ENCODE results near the gene NFIA.

NFIA gene

DNA sequence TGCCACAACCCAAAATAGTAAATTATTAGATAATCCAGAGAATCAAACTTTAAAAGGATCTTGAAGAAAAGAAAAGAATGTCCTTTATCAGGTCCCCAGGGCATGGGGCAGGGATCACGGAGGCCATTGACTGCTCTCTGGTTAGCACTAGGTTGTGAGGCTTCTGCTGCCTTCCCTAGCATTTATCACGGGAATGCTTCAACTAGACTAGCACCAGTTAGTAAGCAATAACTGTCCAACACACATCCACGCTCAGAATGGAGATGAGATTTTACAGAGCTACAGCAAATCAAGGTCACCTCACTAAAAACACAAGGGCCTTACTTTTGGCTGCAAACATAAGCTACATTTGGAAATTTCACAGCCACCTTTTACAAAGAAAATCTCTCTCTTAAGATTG lies 304.0 kb downstream of the NFIA start:
- Histone ChIP-seq H3K36me3 (ENCODE audit: control insufficient read depth, low read depth, low read length) (no peaks in the 10 kb centered on the region), H3K4me3 (ENCODE audit: low read length) (no peak overlapping the region), H3K27me3 (ENCODE audit: control insufficient read depth, insufficient read depth, low read length) (peaks cover 10% of the 10 kb centered on the region), H3K27ac (ENCODE audit: low read length) (no peak overlapping the region), H3K9me3 (ENCODE audit: control insufficient read depth, low read depth, low read length) (no peaks in the 10 kb centered on the region), H3K4me1 (ENCODE audit: control insufficient read depth, low read depth, low read length) (no peaks in the 10 kb centered on the region), H3K9ac (ENCODE audit: low read length) (no peak overlapping the region)

DNA sequence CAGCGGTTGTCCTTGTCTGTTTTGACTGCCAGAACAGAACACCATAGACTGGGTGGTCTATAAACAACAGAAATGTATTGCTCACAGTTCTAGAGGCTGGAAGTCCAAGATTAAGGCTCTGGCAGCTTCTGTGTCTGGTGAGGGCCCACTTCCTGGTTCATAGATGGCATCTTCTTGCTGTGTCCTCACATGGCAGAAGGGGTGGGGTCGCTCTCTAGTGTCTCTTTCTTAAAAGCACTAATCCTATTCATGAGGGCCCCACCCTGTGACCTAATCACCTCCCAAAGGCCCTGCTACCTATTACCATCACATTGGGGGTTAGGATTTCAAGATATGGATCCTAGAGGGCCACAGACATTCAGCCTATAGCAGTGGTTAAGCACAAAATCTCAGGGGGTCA lies 304.4 kb downstream of the NFIA start:
- peaks cover 14% of the 10 kb centered on the region for H3K27me3 ChIP-seq (ENCODE audit: control insufficient read depth, insufficient read depth, low read length)
- no peak overlapping the region for H3K9ac ChIP-seq (ENCODE audit: low read length)
- no peaks in the 10 kb centered on the region for H3K36me3 ChIP-seq (ENCODE audit: control insufficient read depth, low read depth, low read length)
- H3K27ac ChIP-seq (ENCODE audit: low read length) = no peak overlapping the region
- H3K4me3 ChIP-seq (ENCODE audit: low read length) = no peak overlapping the region
- no peaks in the 10 kb centered on the region for H3K9me3 ChIP-seq (ENCODE audit: control insufficient read depth, low read depth, low read length)
- no peaks in the 10 kb centered on the region for H3K4me1 ChIP-seq (ENCODE audit: control insufficient read depth, low read depth, low read length)

DNA sequence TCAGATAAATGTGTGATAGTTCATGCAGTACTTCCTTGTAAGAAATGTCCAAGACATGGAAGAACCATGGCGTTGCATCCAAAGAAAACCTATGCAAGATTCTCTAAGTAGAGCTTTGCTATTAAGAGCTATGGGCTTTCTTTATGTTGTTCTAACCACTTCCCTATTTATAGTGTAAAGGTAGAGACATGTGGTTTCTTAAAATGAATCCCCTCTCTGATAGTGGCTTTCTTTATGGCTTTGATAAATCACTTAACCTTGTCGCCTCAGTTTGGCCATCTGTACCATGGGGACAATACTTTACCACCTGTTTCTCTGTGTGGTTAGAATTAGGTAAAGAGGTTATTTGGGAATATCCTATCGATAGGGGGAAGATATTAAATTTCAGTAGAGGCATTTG lies 305.5 kb downstream of the NFIA start:
- Histone ChIP-seq H3K4me1 (ENCODE audit: control insufficient read depth, low read depth, low read length) (peaks cover 5% of the 10 kb centered on the region), H3K27ac (ENCODE audit: low read length) (no peak overlapping the region), H3K9ac (ENCODE audit: low read length) (no peak overlapping the region), H3K27me3 (ENCODE audit: control insufficient read depth, insufficient read depth, low read length) (peaks cover 25% of the 10 kb centered on the region), H3K9me3 (ENCODE audit: control insufficient read depth, low read depth, low read length) (no peaks in the 10 kb centered on the region), H3K36me3 (ENCODE audit: control insufficient read depth, low read depth, low read length) (no peaks in the 10 kb centered on the region), H3K4me3 (ENCODE audit: low read length) (no peak overlapping the region)

DNA sequence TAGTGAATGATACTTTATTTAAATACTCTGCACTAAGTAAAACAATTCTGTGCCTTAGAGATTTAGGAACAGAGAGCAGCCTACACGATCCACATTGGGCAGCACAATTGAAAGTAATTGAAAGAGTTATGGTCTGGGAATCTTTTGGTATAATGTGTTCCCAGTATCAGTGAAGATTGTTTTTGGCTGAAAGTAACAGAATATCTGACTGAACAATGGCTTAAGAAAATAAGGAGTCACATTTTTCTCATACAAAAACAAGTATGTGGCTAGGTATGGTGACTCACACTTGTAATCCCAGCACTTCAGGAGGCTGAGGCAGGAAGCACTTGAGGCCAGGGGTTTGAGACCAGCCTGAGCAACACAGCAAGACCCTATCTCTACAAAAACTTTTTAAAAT lies 306.2 kb downstream of the NFIA start:
- no peak overlapping the region for H3K27ac ChIP-seq (ENCODE audit: low read length)
- H3K27me3 ChIP-seq (ENCODE audit: control insufficient read depth, insufficient read depth, low read length) = peaks cover 31% of the 10 kb centered on the region
- no peaks in the 10 kb centered on the region for H3K9me3 ChIP-seq (ENCODE audit: control insufficient read depth, low read depth, low read length)

DNA sequence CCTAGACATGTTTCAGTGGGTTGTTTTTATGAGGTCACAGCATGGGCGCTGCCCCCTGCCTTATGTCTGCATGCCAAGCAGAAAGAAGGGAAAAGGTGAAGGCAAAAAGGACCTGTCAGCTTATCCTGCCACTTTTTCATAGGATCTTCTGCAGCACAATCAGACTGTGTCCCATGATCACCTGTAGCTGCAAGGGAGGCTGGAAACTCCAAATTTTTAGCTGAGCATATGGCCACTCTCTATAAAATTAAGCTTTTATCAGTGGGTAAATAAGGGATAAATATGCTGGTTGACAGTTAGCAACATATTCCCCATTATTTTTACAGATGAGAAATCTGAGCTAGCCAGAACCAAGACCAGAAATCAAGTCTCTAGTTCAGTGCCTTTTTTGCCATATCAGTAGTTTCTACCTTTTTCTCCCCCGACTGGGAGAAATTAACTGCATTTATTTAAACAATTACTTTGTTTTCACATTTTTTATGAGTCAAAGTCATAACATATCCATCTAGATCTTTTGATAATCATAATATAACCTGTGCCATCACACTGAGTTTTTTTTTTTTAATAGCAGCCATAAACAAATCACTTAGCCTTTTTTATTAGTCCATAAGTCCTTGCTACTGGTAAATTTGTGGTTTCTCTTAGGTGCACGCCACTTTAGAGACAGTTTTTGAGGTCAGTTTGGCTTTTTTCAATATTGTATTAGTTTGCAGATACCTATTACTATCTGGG lies 307.0 kb downstream of the NFIA start:
- H3K9ac ChIP-seq (ENCODE audit: low read length) = no peak overlapping the region
- peaks cover 33% of the 10 kb centered on the region for H3K27me3 ChIP-seq (ENCODE audit: control insufficient read depth, insufficient read depth, low read length)
- no peaks in the 10 kb centered on the region for H3K9me3 ChIP-seq (ENCODE audit: control insufficient read depth, low read depth, low read length)
- no peak overlapping the region for H3K27ac ChIP-seq (ENCODE audit: low read length)
- peaks cover 6% of the 10 kb centered on the region for H3K4me1 ChIP-seq (ENCODE audit: control insufficient read depth, low read depth, low read length)
- no peak overlapping the region for H3K4me3 ChIP-seq (ENCODE audit: low read length)
- no peaks in the 10 kb centered on the region for H3K36me3 ChIP-seq (ENCODE audit: control insufficient read depth, low read depth, low read length)

More for the DNA sequence above, 306.2 kb downstream of the NFIA start:
- no peak overlapping the region for H3K4me3 ChIP-seq (ENCODE audit: low read length)
- H3K4me1 ChIP-seq (ENCODE audit: control insufficient read depth, low read depth, low read length) = peaks cover 6% of the 10 kb centered on the region
- H3K36me3 ChIP-seq (ENCODE audit: control insufficient read depth, low read depth, low read length) = no peaks in the 10 kb centered on the region
- no peak overlapping the region for H3K9ac ChIP-seq (ENCODE audit: low read length)

DNA sequence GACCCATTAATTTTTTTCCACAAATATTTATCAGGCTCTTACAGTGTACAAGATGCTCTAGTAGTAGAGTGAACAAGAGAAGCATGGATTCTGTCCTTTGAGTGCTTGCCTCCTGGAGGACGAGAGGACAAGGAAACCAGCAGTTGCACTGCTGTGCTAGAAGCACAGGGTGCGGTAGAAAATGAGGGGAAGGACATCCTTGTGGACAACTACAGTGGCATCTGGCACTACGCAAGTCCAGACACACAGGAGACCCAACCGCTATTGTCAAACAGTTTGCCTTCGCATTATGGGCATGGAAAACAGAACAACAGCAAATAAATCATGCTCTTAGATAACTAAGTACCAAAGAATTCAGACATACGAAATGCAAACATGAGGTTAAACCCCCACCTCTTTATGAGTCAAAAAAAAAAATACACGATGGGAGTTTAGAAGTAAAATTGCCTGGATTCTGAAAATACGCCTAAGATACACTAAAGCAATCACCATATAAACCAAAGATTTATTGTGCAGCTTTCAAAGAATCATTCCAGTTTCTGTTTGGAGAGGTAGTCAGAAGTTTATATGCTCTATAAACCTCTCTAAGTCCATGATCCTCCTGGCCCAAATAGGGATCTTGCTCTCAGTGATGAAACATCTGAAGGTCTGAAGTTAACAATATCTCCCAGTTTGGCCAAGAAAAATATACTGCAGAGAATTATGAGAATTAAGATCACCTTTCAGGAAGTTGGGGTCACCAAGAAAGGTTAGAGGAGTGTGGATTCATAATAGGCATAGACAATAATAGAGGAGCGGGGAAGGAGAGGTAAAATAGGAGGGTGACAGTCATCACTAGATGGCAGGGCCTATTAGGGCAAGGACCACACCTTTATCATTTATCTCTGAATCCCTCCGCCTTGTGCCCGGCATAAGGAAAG lies 307.8 kb downstream of the NFIA start:
- no peak overlapping the region for H3K9ac ChIP-seq (ENCODE audit: low read length)
- H3K36me3 ChIP-seq (ENCODE audit: control insufficient read depth, low read depth, low read length) = no peaks in the 10 kb centered on the region
- peaks cover 33% of the 10 kb centered on the region for H3K27me3 ChIP-seq (ENCODE audit: control insufficient read depth, insufficient read depth, low read length)
- H3K27ac ChIP-seq (ENCODE audit: low read length) = no peak overlapping the region
- H3K4me1 ChIP-seq (ENCODE audit: control insufficient read depth, low read depth, low read length) = peaks cover 6% of the 10 kb centered on the region
- no peaks in the 10 kb centered on the region for H3K9me3 ChIP-seq (ENCODE audit: control insufficient read depth, low read depth, low read length)
- H3K4me3 ChIP-seq (ENCODE audit: low read length) = no peak overlapping the region

DNA sequence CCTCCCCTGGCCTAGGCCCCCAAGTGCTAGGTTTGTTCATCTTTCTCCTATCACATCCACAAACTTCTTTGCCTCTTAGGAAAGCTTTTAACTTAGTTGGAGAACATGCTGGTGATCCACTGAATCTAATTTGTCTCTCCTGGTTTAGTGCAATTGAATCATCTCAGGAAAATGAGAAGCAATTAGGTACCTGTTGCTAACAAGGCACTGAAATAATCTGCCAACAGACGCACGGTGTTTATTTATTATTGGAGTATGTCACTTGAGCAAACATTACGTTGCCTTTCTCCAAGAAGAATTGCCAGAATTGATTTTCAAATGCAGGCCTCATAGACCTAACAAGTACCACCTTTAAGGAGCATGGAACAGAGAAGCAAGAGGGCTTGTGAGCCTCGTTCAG lies 309.4 kb downstream of the NFIA start:
- Histone ChIP-seq H3K4me3 (ENCODE audit: low read length) (no peak overlapping the region), H3K9me3 (ENCODE audit: control insufficient read depth, low read depth, low read length) (no peaks in the 10 kb centered on the region), H3K27me3 (ENCODE audit: control insufficient read depth, insufficient read depth, low read length) (peaks cover 33% of the 10 kb centered on the region), H3K27ac (ENCODE audit: low read length) (no peak overlapping the region), H3K4me1 (ENCODE audit: control insufficient read depth, low read depth, low read length) (peaks cover 6% of the 10 kb centered on the region), H3K36me3 (ENCODE audit: control insufficient read depth, low read depth, low read length) (no peaks in the 10 kb centered on the region), H3K9ac (ENCODE audit: low read length) (no peak overlapping the region)

DNA sequence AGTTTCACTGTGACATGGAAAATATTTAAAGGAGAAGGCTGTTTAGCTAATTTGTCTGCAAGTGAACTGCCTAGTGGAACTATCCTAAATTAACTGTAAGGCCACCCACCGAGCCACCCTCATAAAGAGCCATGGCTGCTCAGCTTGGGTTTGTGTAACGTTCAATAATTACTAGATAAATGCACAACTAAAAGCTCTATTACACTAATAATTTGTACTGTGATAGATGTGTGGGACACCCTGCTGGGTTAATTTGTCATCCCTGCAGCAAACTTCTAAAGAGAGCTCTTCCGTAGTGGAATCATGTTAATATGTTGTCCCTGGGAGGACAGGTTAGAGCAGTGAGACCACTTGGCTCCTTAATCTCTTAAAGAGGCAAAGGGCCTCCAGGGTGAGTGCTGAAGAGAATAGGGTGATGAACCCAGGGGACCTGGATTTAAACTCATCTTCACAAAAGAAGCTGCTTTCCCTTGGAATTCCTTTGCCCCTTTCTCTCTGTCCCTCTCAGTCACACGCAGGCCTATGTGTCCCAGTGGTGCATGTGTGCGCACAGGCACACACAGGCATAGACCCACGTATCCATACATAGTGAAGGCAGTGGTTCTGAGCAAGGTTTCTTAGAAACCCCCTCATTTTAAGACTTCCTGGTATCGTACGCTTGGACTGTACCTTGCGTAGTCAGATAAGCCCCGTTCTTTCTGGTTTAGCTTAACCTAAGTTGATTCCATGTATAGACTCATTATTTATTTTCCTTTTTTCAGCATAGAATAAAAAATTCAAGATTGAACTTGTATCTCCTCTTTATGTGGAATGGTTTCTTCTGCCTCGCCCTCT lies 310.3 kb downstream of the NFIA start:
- no peaks in the 10 kb centered on the region for H3K36me3 ChIP-seq (ENCODE audit: control insufficient read depth, low read depth, low read length)
- H3K27ac ChIP-seq (ENCODE audit: low read length) = no peak overlapping the region
- no peaks in the 10 kb centered on the region for H3K9me3 ChIP-seq (ENCODE audit: control insufficient read depth, low read depth, low read length)
- peaks cover 33% of the 10 kb centered on the region for H3K27me3 ChIP-seq (ENCODE audit: control insufficient read depth, insufficient read depth, low read length)
- no peak overlapping the region for H3K9ac ChIP-seq (ENCODE audit: low read length)
- H3K4me1 ChIP-seq (ENCODE audit: control insufficient read depth, low read depth, low read length) = peaks cover 6% of the 10 kb centered on the region
- H3K4me3 ChIP-seq (ENCODE audit: low read length) = no peak overlapping the region

DNA sequence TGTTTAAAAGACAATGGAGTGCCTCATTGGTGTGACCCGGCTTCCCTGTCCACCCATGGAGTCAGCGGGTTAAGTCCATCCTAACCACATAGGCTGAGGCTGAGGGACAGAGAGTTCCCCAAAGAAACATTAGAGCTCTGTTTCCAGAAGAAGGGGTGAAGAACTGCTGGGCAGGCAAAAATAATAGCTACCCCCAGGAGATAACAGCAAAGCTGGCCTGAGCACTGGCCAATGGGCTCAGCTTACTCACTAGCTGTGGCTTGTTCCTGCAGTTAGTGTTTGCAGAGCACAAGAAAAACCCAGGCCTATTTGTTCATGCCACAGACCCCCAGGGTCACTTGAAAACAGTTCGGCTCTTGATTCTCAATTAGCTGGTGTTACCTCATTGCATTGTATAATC lies 311.2 kb downstream of the NFIA start:
- Histone ChIP-seq H3K36me3 (ENCODE audit: control insufficient read depth, low read depth, low read length) (no peaks in the 10 kb centered on the region), H3K9ac (ENCODE audit: low read length) (no peak overlapping the region), H3K27me3 (ENCODE audit: control insufficient read depth, insufficient read depth, low read length) (peaks cover 33% of the 10 kb centered on the region), H3K4me1 (ENCODE audit: control insufficient read depth, low read depth, low read length) (peaks cover 6% of the 10 kb centered on the region), H3K4me3 (ENCODE audit: low read length) (no peak overlapping the region), H3K27ac (ENCODE audit: low read length) (no peak overlapping the region), H3K9me3 (ENCODE audit: control insufficient read depth, low read depth, low read length) (no peaks in the 10 kb centered on the region)

DNA sequence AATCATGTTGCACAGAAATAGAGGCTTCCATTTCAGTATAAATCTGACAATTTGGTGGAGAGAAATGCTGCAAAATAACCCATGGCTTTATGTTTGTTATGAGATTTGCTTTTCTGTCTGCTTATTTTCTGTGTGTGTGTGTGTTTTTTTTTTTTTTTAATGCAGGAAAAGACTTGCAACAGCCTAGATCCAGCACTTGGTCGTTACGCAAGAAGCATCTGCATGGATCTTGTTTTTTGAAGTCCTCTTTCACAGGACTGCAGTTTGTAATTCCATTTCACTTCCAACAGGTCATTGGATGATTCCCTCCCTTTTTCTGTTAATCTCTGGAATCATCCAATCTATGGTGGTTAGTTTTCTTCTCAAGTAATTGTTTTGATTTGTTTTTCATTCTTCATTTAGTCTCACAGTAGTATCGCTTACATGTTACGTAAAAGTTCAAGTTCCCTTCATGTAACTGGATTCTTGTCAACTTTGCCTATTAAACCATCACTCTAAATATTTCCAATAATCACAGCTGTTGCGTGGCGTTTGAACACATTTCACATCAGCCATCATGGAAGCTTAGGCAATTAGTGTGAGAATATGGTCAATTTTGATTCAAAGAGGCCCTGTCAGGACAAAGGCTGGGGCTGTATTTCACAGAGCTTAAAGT lies 312.9 kb downstream of the NFIA start:
- H3K27ac ChIP-seq (ENCODE audit: low read length) = no peak overlapping the region
- H3K4me3 ChIP-seq (ENCODE audit: low read length) = no peak overlapping the region
- peaks cover 6% of the 10 kb centered on the region for H3K4me1 ChIP-seq (ENCODE audit: control insufficient read depth, low read depth, low read length)
- H3K36me3 ChIP-seq (ENCODE audit: control insufficient read depth, low read depth, low read length) = no peaks in the 10 kb centered on the region
- peaks cover 33% of the 10 kb centered on the region for H3K27me3 ChIP-seq (ENCODE audit: control insufficient read depth, insufficient read depth, low read length)
- H3K9ac ChIP-seq (ENCODE audit: low read length) = no peak overlapping the region
- no peaks in the 10 kb centered on the region for H3K9me3 ChIP-seq (ENCODE audit: control insufficient read depth, low read depth, low read length)

DNA sequence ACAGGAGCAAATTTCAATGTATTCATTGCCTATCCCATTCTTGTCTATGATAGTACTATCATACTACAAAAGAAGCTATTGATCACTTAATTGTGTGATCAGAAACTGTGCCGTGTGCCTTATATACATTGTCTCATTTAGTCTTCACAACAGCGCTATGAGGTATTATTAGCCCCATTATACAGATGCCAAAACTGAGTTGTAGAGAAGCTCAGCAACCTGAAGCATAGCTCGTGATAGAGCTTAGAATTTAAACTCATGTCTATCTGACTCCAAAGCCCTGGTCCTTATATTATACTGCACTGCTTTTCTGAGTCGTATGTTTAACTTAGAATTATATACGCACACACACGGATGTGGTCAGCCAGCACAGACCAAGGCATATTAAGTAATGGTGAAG lies 315.1 kb downstream of the NFIA start:
- no peak overlapping the region for H3K9ac ChIP-seq (ENCODE audit: low read length)
- peaks cover 12% of the 10 kb centered on the region for H3K27me3 ChIP-seq (ENCODE audit: control insufficient read depth, insufficient read depth, low read length)
- H3K9me3 ChIP-seq (ENCODE audit: control insufficient read depth, low read depth, low read length) = no peaks in the 10 kb centered on the region
- no peaks in the 10 kb centered on the region for H3K36me3 ChIP-seq (ENCODE audit: control insufficient read depth, low read depth, low read length)
- peaks cover 4% of the 10 kb centered on the region for H3K4me1 ChIP-seq (ENCODE audit: control insufficient read depth, low read depth, low read length)
- H3K27ac ChIP-seq (ENCODE audit: low read length) = no peak overlapping the region
- H3K4me3 ChIP-seq (ENCODE audit: low read length) = no peak overlapping the region
